ENCODE results near the gene SULT1C4. TPM values are rescaled to one million over a fixed set of nuclear protein-coding genes. Genes with fewer than 3 reads are reported as not detected.

Gene SULT1C4
- total RNA-seq = 55.4 TPM

GRCh38 chr2:108377815-108378630, at the start of gene SULT1C4:
SULT1C4 (plus strand) TSS chr2:108377954; CDS start chr2:108378338, 384 bp downstream.

Small RNAs within 50 kb of the gene (small RNA-seq; reads per million reads assigned to genes)
- gene SMIM12P1 (ENCODE audit: low replicate concordance) = not detected

Other genes starting within 250 kb of the SULT1C4 start
- gene SULT1C3, start 138.0 kb upstream of the SULT1C4 start, total RNA-seq = not detected
- gene SULT1C2, start 89.1 kb upstream of the SULT1C4 start, total RNA-seq = 47.5 TPM
- gene GCC2, start 71.3 kb downstream of the SULT1C4 start, total RNA-seq = 39.2 TPM
- 77.7 TPM for gene LIMS1, start 156.5 kb downstream of the SULT1C4 start, total RNA-seq

Measured in metanephros (tissue), 2 donors.